Gastrocnemius medialis (tissue), 4 donors: ENCODE data around the gene PADI3. TPM values are rescaled to one million over a fixed set of nuclear protein-coding genes. Genes with fewer than 3 reads are reported as not detected.

Experiments
- ATAC-seq, 2 donors: fragments of 150-250 bp; one replicate each; pipeline ENCODE4 v1.9.1; 2016
- DNase-seq, 2 donors: peaks; one replicate each; pipeline ENCODE4 v3.0.0-alpha.2; 2019
- H3K27ac ChIP-seq, 4 donors: fragments of 200-600 bp; sonication (generic); 1 replicate in 1 of 4; 2 replicates in 3 of 4; pipeline ENCODE4 v1.5.1; 2016 to 2018; ENCODE audit warnings: mild to moderate bottlenecking in 2 of 4, moderate library complexity in 1 of 4
- H3K27me3 ChIP-seq, 3 donors: fragments of 200-600 bp; sonication (generic) in 2 of 3; 1 replicate in 1 of 3; 2 replicates in 2 of 3; pipeline versions ENCODE4 v1.5.1 to v1.6.0; 2016 to 2019; ENCODE audit warnings: mild to moderate bottlenecking in 1 of 3, moderate library complexity in 1 of 3
- H3K36me3 ChIP-seq, 2 donors: fragments of 200-600 bp; sonication (generic) in 1 of 2; one replicate each; pipeline ENCODE4 v1.5.1; 2017 to 2018
- H3K4me1 ChIP-seq, 2 donors: fragments of 200-600 bp; sonication (generic) in 1 of 2; one replicate each; pipeline ENCODE4 v1.5.1; 2016 to 2017; ENCODE audit warnings: mild to moderate bottlenecking in 2 of 2
- H3K4me3 ChIP-seq, 4 donors: fragments of 200-600 bp; sonication (generic) in 3 of 4; 1 replicate in 1 of 4; 2 replicates in 3 of 4; pipeline ENCODE4 v1.5.1; 2016 to 2019; ENCODE audit warnings: mild to moderate bottlenecking in 2 of 4
- H3K9me3 ChIP-seq, 3 donors: fragments of 200-600 bp; sonication (generic) in 2 of 3; 1 replicate in 1 of 3; 2 replicates in 2 of 3; pipeline ENCODE4 v1.5.1; 2016 to 2019
- CTCF ChIP-seq, 5 experiments: fragments of 450-650 bp in 3 of 5; fragments of 200-600 bp in 2 of 5; sonication (generic) in 2 of 5; IDR thresholded peaks in 4 of 5; conservative IDR thresholded peaks in 1 of 5; 1 replicate in 4 of 5; 2 replicates in 1 of 5; pipeline ENCODE4 v1.5.1; 2016 to 2019; ENCODE audit warnings: antibody characterized with exemption in 5 of 5, mild to moderate bottlenecking in 3 of 5, moderate library complexity in 3 of 5
- POLR2A ChIP-seq, 2 donors: fragments of 450-650 bp; IDR thresholded peaks; one replicate each; pipeline ENCODE4 v1.6.1; 2017; ENCODE audit warnings: antibody characterized with exemption in 2 of 2, mild to moderate bottlenecking in 2 of 2, moderate library complexity in 2 of 2
- in situ Hi-C, 4 donors: fragments of 200-750 bp; cut with MboI; loops; one replicate each; pipeline versions ENCODE4 v1.15.0 to v1.8.0; 2017; ENCODE audit warnings: low sequenced_read_pairs in 4 of 4
- intact Hi-C: fragments of 100-400 bp; cut with DNase I; formaldehyde crosslinking; loops from one replicate; pipeline ENCODE4 v1.15.1; 2023; ENCODE audit warnings: low total_unique reads
- total RNA-seq, 4 donors: library from RNA; depleted of rRNA; stranded (reverse); fragments of >200 nt; gene quantifications; one replicate each; pipeline versions ENCODE4 v1.1.0 to v1.2.3, GENCODE V29; 2016

Gene PADI3
- total RNA-seq, 4 donors from 2014 or later: not detected

GRCh38 chr1:17264470-17264869 lies 15.6 kb downstream of the PADI3 start:
- no peak overlapping the region for H3K27ac ChIP-seq
- H3K27me3 ChIP-seq: peaks cover 4 to 14% (median 5%) of the 10 kb centered on the region in 3 donors
- intact Hi-C loops: no loop called here
- no peaks in the 10 kb centered on the region for H3K9me3 ChIP-seq
- no peaks in the 10 kb centered on the region for H3K4me1 ChIP-seq
- no peaks in the 10 kb centered on the region for H3K36me3 ChIP-seq
- no peak for DNase-seq
- in situ Hi-C loops: no loop called here
- ATAC-seq: no peak
- H3K4me3 ChIP-seq: no peak overlapping the region
- TF ChIP-seq POLR2A (IDR thresholded peaks at IDR 0.05) (no peak), CTCF (IDR thresholded peaks at IDR 0.05 in 4 of 5, conservative IDR thresholded peaks at IDR 0.05 in 1 of 5) (no peak)

- H3K27me3 ChIP-seq: peaks cover under 1 to 7% (median 4%) of the 10 kb centered on the region in 3 donors
- no peaks in the 10 kb centered on the region for H3K36me3 ChIP-seq
- no peak overlapping the region for H3K4me3 ChIP-seq
- in situ Hi-C loops (no loop called here), intact Hi-C loops (no loop called here)
- H3K27ac ChIP-seq: no peak overlapping the region
- DNase-seq (no peak), ATAC-seq (no peak)
- no peak for TF ChIP-seq POLR2A (IDR thresholded peaks at IDR 0.05)
- no peak for TF ChIP-seq CTCF (IDR thresholded peaks at IDR 0.05 in 4 of 5, conservative IDR thresholded peaks at IDR 0.05 in 1 of 5)
- H3K4me1 ChIP-seq: no peaks in the 10 kb centered on the region
- no peaks in the 10 kb centered on the region for H3K9me3 ChIP-seq
These were observed 16.3 kb downstream of the PADI3 start for GRCh38 chr1:17265162-17265561.

GRCh38 chr1:17265950-17266349 lies 17.1 kb downstream of the PADI3 start:
- peaks cover 0 to 4% (median 4%) of the 10 kb centered on the region in 3 donors for H3K27me3 ChIP-seq
- ATAC-seq: no peak
- in situ Hi-C loops: no loop called here

GRCh38 chr1:17270891-17271765 lies 22.2 kb downstream of the PADI3 start:
- TF ChIP-seq CTCF (IDR thresholded peaks at IDR 0.05 in 4 of 5, conservative IDR thresholded peaks at IDR 0.05 in 1 of 5): no peak
- no peak for TF ChIP-seq POLR2A (IDR thresholded peaks at IDR 0.05)
- DNase-seq: no peak
- H3K36me3 ChIP-seq: no peaks in the 10 kb centered on the region

More at GRCh38 chr1:17265950-17266349, 17.1 kb downstream of the PADI3 start:
- no peak for TF ChIP-seq POLR2A (IDR thresholded peaks at IDR 0.05)
- TF ChIP-seq CTCF (IDR thresholded peaks at IDR 0.05 in 4 of 5, conservative IDR thresholded peaks at IDR 0.05 in 1 of 5): no peak
- no peak overlapping the region for H3K27ac ChIP-seq
- H3K36me3 ChIP-seq: no peaks in the 10 kb centered on the region
- intact Hi-C loops: no loop called here
- no peaks in the 10 kb centered on the region for H3K9me3 ChIP-seq
- H3K4me1 ChIP-seq: no peaks in the 10 kb centered on the region
- DNase-seq: no peak
- H3K4me3 ChIP-seq: no peak overlapping the region

More at GRCh38 chr1:17270891-17271765, 22.2 kb downstream of the PADI3 start:
- no peak overlapping the region for H3K27ac ChIP-seq
- H3K4me1 ChIP-seq: no peaks in the 10 kb centered on the region
- peaks cover 0 to 2% (median 2%) of the 10 kb centered on the region in 3 donors for H3K27me3 ChIP-seq
- no peaks in the 10 kb centered on the region for H3K9me3 ChIP-seq
- ATAC-seq: no peak
- no peak overlapping the region for H3K4me3 ChIP-seq
- in situ Hi-C loops: no loop called here
- intact Hi-C loops: no loop called here
